WTC11 (cell line): ENCODE results near the gene ADISSP.

Experiments
- ATF3 ChIP-seq: sonication (generic); formaldehyde crosslinking; conservative IDR thresholded peaks from 2 replicates; pipeline ENCODE4 v1.8.1; 2022; ENCODE audit warnings: mild to moderate bottlenecking, missing genetic modification reagents
- ESRRA ChIP-seq: sonication (generic); formaldehyde crosslinking; IDR thresholded peaks from 2 replicates; pipeline ENCODE4 v1.8.1; 2022; ENCODE audit warnings: mild to moderate bottlenecking, missing genetic modification reagents, borderline replicate concordance
- FOXK1 ChIP-seq: sonication (generic); formaldehyde crosslinking; IDR thresholded peaks from 2 replicates; pipeline ENCODE4 v1.8.0; 2022; ENCODE audit warnings: mild to moderate bottlenecking, moderate library complexity, missing genetic modification reagents
- GABPB1 ChIP-seq: sonication (generic); formaldehyde crosslinking; IDR thresholded peaks from 2 replicates; pipeline ENCODE4 v1.8.1; 2023; ENCODE audit warnings: mild to moderate bottlenecking, missing genetic modification reagents
- NFE2L1 ChIP-seq: sonication (generic); formaldehyde crosslinking; IDR thresholded peaks from 2 replicates; pipeline ENCODE4 v1.8.1; 2023; ENCODE audit warnings: missing genetic modification reagents
- NFYB ChIP-seq: sonication (generic); formaldehyde crosslinking; conservative IDR thresholded peaks from 2 replicates; pipeline ENCODE4 v1.8.0; 2022; ENCODE audit warnings: low read depth, missing genetic modification reagents
- SP1 ChIP-seq: sonication (generic); formaldehyde crosslinking; conservative IDR thresholded peaks from 2 replicates; pipeline ENCODE4 v1.8.1; 2022; ENCODE audit warnings: missing genetic modification reagents
- TEAD4 ChIP-seq: sonication (generic); formaldehyde crosslinking; IDR thresholded peaks from 2 replicates; pipeline ENCODE4 v1.8.0; 2022; ENCODE audit warnings: mild to moderate bottlenecking, missing genetic modification reagents
- ZNF138 ChIP-seq: sonication (generic); formaldehyde crosslinking; conservative IDR thresholded peaks from 2 replicates; pipeline ENCODE4 v1.8.1; 2022; ENCODE audit warnings: mild to moderate bottlenecking, moderate library complexity, missing genetic modification reagents
- TF ChIP-seq, protein P1 (sequence below): fragments of 200-600 bp; IDR thresholded peaks from 2 replicates; pipeline ENCODE4 v1.8.0; 2022; ENCODE audit warnings: antibody characterized with exemption
- TF ChIP-seq, protein P2 (sequence below): sonication (generic); formaldehyde crosslinking; IDR thresholded peaks from 2 replicates; pipeline ENCODE4 v1.8.0; 2022; ENCODE audit warnings: mild to moderate bottlenecking, missing genetic modification reagents
- TF ChIP-seq, protein P3 (sequence below): sonication (generic); formaldehyde crosslinking; IDR thresholded peaks from 2 replicates; pipeline ENCODE4 v1.8.1; 2023; ENCODE audit warnings: mild to moderate bottlenecking, missing genetic modification reagents, moderate library complexity
- TF ChIP-seq, protein P4 (sequence below): sonication (generic); formaldehyde crosslinking; IDR thresholded peaks from 2 replicates; pipeline ENCODE4 v1.8.0; 2022; ENCODE audit warnings: mild to moderate bottlenecking, missing genetic modification reagents

DNA sequence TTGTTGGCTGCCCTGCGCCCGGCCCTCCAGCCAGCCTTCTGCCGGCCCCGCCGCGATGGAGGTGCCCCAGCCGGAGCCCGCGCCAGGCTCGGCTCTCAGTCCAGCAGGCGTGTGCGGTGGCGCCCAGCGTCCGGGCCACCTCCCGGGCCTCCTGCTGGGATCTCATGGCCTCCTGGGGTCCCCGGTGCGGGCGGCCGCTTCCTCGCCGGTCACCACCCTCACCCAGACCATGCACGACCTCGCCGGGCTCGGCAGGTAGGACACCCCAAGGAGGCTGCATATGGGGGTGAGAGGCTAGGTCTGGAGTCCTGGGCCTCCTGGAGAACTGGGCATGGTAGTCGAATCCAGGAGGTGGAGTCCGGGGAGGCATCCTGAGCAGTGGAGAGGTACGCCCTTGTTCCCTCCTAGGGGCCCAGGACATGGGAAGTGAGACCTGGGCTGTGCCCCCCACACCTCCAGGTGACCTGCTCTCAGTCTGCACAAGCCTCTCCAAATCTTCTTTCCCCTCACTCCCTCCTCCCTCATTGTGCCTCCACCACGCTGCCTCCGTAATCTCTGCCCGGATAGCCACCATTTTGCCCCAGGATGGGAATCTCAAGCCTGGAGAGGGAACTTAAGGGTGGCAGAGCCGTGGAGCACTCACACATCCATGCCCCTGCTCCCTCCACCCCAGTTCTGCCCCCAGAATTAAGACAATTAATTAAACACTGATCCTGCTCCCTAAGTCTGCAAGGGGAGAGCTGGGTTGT lies 29.1 kb upstream of the ADISSP start:
- TF ChIP-seq FOXK1 (no peak), SP1 (CRISPR knock-in tag) (no peak), NFYB (CRISPR knock-in tag) (no peak), GABPB1 (no peak), ESRRA (CRISPR knock-in tag) (no peak), ATF3 (no peak), ZNF138 (CRISPR knock-in tag) (no peak), TEAD4 (CRISPR knock-in tag) (no peak), NFE2L1 (no peak)
- TF ChIP-seq, protein P1, sequence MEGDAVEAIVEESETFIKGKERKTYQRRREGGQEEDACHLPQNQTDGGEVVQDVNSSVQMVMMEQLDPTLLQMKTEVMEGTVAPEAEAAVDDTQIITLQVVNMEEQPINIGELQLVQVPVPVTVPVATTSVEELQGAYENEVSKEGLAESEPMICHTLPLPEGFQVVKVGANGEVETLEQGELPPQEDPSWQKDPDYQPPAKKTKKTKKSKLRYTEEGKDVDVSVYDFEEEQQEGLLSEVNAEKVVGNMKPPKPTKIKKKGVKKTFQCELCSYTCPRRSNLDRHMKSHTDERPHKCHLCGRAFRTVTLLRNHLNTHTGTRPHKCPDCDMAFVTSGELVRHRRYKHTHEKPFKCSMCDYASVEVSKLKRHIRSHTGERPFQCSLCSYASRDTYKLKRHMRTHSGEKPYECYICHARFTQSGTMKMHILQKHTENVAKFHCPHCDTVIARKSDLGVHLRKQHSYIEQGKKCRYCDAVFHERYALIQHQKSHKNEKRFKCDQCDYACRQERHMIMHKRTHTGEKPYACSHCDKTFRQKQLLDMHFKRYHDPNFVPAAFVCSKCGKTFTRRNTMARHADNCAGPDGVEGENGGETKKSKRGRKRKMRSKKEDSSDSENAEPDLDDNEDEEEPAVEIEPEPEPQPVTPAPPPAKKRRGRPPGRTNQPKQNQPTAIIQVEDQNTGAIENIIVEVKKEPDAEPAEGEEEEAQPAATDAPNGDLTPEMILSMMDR, result no peak
- TF ChIP-seq, protein P2, sequence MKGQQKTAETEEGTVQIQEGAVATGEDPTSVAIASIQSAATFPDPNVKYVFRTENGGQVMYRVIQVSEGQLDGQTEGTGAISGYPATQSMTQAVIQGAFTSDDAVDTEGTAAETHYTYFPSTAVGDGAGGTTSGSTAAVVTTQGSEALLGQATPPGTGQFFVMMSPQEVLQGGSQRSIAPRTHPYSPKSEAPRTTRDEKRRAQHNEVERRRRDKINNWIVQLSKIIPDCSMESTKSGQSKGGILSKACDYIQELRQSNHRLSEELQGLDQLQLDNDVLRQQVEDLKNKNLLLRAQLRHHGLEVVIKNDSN (CRISPR knock-in tag), result no peak
- TF ChIP-seq, protein P3, sequence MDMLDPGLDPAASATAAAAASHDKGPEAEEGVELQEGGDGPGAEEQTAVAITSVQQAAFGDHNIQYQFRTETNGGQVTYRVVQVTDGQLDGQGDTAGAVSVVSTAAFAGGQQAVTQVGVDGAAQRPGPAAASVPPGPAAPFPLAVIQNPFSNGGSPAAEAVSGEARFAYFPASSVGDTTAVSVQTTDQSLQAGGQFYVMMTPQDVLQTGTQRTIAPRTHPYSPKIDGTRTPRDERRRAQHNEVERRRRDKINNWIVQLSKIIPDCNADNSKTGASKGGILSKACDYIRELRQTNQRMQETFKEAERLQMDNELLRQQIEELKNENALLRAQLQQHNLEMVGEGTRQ (CRISPR knock-in tag), result no peak
- TF ChIP-seq, protein P4, sequence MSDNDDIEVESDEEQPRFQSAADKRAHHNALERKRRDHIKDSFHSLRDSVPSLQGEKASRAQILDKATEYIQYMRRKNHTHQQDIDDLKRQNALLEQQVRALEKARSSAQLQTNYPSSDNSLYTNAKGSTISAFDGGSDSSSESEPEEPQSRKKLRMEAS, result no peak
